Coronary artery (tissue), 2 donors: ENCODE measurements around the gene UCN.

Experiments used
- DNase-seq: peaks from one replicate; pipeline ENCODE4 v3.0.0-alpha.2; 2017; ENCODE audit warnings: low spot score
- H3K27ac ChIP-seq, 2 donors: fragments of 200-600 bp; sonication (generic); one replicate each; pipeline ENCODE4 v1.5.1; 2016 to 2019
- H3K4me3 ChIP-seq: fragments of 200-600 bp; sonication (generic); 2 replicates; pipeline ENCODE4 v1.5.1; 2016; ENCODE audit warnings: mild to moderate bottlenecking, moderate library complexity
- TF ChIP-seq, protein P1 (sequence below): fragments of 200-600 bp; sonication (generic); IDR thresholded peaks from one replicate; pipeline ENCODE4 v1.5.1; 2019; ENCODE audit warnings: antibody characterized with exemption

UCN gene

GRCh38 chr2:27263287-27264252, 44.7 kb downstream of the UCN start:
- Histone ChIP-seq H3K27ac (no peak overlapping the region), H3K4me3 (peak overlapping the region; percentile 66)
- no peak for DNase-seq
- TF ChIP-seq, protein P1, sequence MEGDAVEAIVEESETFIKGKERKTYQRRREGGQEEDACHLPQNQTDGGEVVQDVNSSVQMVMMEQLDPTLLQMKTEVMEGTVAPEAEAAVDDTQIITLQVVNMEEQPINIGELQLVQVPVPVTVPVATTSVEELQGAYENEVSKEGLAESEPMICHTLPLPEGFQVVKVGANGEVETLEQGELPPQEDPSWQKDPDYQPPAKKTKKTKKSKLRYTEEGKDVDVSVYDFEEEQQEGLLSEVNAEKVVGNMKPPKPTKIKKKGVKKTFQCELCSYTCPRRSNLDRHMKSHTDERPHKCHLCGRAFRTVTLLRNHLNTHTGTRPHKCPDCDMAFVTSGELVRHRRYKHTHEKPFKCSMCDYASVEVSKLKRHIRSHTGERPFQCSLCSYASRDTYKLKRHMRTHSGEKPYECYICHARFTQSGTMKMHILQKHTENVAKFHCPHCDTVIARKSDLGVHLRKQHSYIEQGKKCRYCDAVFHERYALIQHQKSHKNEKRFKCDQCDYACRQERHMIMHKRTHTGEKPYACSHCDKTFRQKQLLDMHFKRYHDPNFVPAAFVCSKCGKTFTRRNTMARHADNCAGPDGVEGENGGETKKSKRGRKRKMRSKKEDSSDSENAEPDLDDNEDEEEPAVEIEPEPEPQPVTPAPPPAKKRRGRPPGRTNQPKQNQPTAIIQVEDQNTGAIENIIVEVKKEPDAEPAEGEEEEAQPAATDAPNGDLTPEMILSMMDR: no peak

DNA sequence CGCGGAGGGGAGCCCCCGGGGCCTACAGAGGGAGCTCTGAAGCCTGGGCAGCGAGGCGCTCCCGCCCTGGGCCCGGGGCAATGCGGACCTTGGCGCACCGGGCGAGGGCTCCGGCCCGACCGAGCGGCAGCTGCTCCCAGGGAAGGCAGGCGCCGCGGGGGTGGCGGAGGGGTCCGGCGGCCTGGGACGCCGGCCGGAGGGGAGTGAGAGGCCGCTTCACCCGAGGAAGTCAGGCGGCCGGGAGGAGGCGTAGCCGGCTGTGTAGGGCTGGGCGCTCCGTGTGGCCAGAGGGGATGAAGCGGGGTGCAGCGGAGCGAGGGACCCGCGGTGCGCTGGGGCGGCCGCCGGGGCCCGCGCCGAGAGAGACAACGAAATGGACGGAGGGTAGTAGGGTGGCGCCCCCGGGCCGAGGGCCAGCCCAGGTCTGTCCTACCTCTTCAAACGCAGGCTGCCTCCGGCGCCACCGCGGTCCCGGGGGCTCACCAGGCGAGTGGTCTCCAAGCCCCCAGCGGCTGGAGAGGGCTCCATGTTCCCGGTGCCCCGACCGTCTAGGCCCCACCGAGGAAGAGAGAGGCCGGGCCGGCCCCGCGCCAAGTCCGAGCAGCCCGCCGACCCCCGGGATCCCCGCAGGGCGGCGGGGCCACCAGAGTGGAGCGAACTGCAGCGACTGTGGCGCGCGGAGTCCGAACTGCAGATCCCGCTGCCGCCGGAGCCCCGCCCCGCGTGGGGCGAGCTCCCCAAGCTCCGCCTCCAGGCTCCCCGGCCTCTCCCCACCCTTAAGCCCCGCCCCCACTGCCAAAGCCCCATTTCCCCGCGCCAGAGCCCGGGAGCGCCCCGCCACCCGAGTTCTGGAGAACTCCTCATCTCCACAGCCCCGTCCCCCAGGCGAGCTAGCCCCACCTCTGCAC, 45.6 kb downstream of the UCN start, which contains the start of gene SLC30A3:
TSS of gene SLC30A3 (minus strand) at position 669 of the 908 bp plus-strand sequence. CDS start at position 528, 141 bp downstream.
- Histone ChIP-seq H3K27ac (peak within 1 kb of the TSS in 1 of 2 donors; percentile 44), H3K4me3 (peak within 1 kb of the TSS; percentile 66)
- TF ChIP-seq, protein P1: no peak
- DNase-seq: no peak

- TF ChIP-seq, protein P1: no peak
- no peak for DNase-seq
Measured at GRCh38 chr2:27261926-27262298, 46.3 kb downstream of the UCN start.

GRCh38 chr2:27261241-27261925, 46.9 kb downstream of the UCN start:
- TF ChIP-seq, protein P1: no peak
- no peak for DNase-seq
- H3K4me3 ChIP-seq: peak overlapping the region; percentile 66
- peak overlapping the region in 1 of 2 donors; percentile 44 for H3K27ac ChIP-seq

More at GRCh38 chr2:27261926-27262298, 46.3 kb downstream of the UCN start:
- H3K4me3 ChIP-seq: peak overlapping the region; percentile 66
- H3K27ac ChIP-seq: peak overlapping the region in 1 of 2 donors; percentile 44

DNA sequence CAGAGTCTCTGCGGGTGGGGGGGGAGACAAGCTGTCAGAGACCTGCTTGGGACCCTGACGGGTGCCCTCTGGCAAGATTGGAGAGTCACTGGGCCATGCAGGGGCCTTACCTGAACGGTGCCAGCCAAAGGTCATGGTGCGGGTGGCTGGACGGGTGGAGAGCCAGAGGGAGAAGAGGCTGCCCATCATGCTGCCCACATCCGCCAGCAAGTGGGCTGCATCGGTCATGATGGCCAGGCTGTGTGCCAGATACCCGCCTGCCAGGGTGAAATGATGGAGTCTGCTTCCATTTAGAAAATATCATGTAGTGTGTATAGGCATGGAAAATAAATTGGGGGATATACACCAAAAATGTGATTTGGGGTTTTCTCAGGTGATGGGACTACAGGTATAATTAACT, 50.2 kb downstream of the UCN start:
- no peak overlapping the region for H3K27ac ChIP-seq
- TF ChIP-seq, protein P1: no peak
- no peak for DNase-seq
- no peak overlapping the region for H3K4me3 ChIP-seq
